Heart left ventricle (tissue), 16 donors: ENCODE results near the gene KLHL35. TPM values are rescaled to one million over a fixed set of nuclear protein-coding genes. Genes with fewer than 3 reads are reported as not detected.
A peak's percentile ranks its signal among the peaks of the same experiment; 100 is the strongest.
"Not testable (repeated sequence)": the region's sequence is repeated elsewhere in the genome, so short reads cannot be mapped to it uniquely, and the experiment has no call there.

Experiments
- ATAC-seq, 4 donors: fragments of 200-7000 bp; cut with Tn5 transposase; one replicate each; pipeline ENCODE4 v1.9.1; 2020 to 2022; ENCODE audit warnings: moderate library complexity in 4 of 4, mild to moderate bottlenecking in 3 of 4, moderate number of reproducible peaks in 1 of 4
- DNase-seq, 5 donors: peaks; one replicate each; pipeline ENCODE4 v3.0.0-alpha.2; 2020
- H3K27ac ChIP-seq, 12 donors: fragments of 200-600 bp; sonication (generic) in 4 of 12; one replicate each; pipeline versions ENCODE4 v1.5.0 to v1.8.0; 2016 to 2022; ENCODE audit warnings: mild to moderate bottlenecking in 2 of 12
- H3K27me3 ChIP-seq, 9 donors: fragments of 200-600 bp; sonication (generic) in 2 of 9; one replicate each; pipeline versions ENCODE4 v1.5.1 to v1.8.0; 2016 to 2022; ENCODE audit warnings: mild to moderate bottlenecking in 3 of 9
- H3K36me3 ChIP-seq, 9 donors: fragments of 200-600 bp; sonication (generic) in 2 of 9; one replicate each; pipeline versions ENCODE4 v1.5.0 to v1.8.0; 2018 to 2022; ENCODE audit warnings: mild to moderate bottlenecking in 2 of 9
- H3K4me1 ChIP-seq, 12 donors: fragments of 200-600 bp; sonication (generic) in 4 of 12; one replicate each; pipeline versions ENCODE4 v1.5.0 to v1.8.0; 2016 to 2022; ENCODE audit warnings: mild to moderate bottlenecking in 3 of 12
- H3K4me3 ChIP-seq, 12 donors: fragments of 200-600 bp; sonication (generic) in 4 of 12; one replicate each; pipeline versions ENCODE4 v1.5.0 to v1.8.0; 2017 to 2022; ENCODE audit warnings: mild to moderate bottlenecking in 9 of 12, moderate library complexity in 4 of 12
- H3K9me3 ChIP-seq, 12 donors: fragments of 200-600 bp; sonication (generic) in 4 of 12; one replicate each; pipeline versions ENCODE4 v1.5.0 to v1.8.0; 2016 to 2022; ENCODE audit warnings: mild to moderate bottlenecking in 1 of 12
- POLR2A ChIP-seq, 2 donors: fragments of 450-650 bp; IDR thresholded peaks; one replicate each; pipeline ENCODE4 v1.6.1; 2017; ENCODE audit warnings: antibody characterized with exemption in 2 of 2, mild to moderate bottlenecking in 2 of 2, moderate library complexity in 2 of 2
- WGBS, 4 donors: extraction: QIAGEN DNeasy Blood & Tissue Kit in 2 of 4; methylation state at CpG; one replicate each; pipeline versions ENCODE4 v1.1.5 to v1.1.7; 2013 to 2018; 5-methylcytosine and 5-hydroxymethylcytosine counted together
- intact Hi-C, 10 donors: fragments of 100-400 bp; cut with DNase I; formaldehyde crosslinking; loops; one replicate each; pipeline versions ENCODE4 v1.11.1 to v1.14.2; 2022
- polyA plus RNA-seq, 2 donors: library from polyadenylated mRNA; stranded (reverse); fragments of 200-250 nt; gene quantifications; one replicate each; pipeline ENCODE4 v1.2.3, GENCODE V29; 2013
- total RNA-seq, 9 donors: library from RNA; depleted of rRNA in 2 of 9; stranded (reverse); fragments of >200 nt in 2 of 9; fragmentation: NEBNext Ultra II Directional in 3 of 9; extraction: Animal tissue kit (Norgen Biotek cat#: 25700) in 3 of 9; gene quantifications; one replicate each; pipeline versions ENCODE4 v1.1.0 to v1.2.4, GENCODE V29; 2016 to 2023
- TF ChIP-seq, protein P1 (sequence below), 12 donors: fragments of 200-600 bp; sonication (generic) in 4 of 12; IDR thresholded peaks; one replicate each; pipeline versions ENCODE4 v1.5.0 to v1.8.0; 2018 to 2022; ENCODE audit warnings: antibody characterized with exemption in 12 of 12, mild to moderate bottlenecking in 5 of 12
- donor health status: ischemic (EF 13 %, LVEDD 7.1; RV severe dilation, severe dysfunction).
- donor health status: healthy with polysubstance abuse.
- donor health status: DM: no; HTN: yes; CAD: no.
- donor health status: DM: no; HTN: no; CAD: no.
- donor health status: ischemic (EF 25% LVEDD 6.9; RV normal size, moderate dysfunction).
- donor health status: ischemic (EF 25% LVEDD 5.7; RV mildly dilated, moderate dysfunction).
- donor health status: healthy.
- donor health status: DM: yes; HTN: yes; CAD: no.
- donor health status: ischemic (EF 35%, LVEDD 5.7; RV mildly dilated, moderate dysfunction).
- donor health status: nonischemic (EF 11% LVEDD 7.7; RV severe dilation, severe dysfunction).
- donor health status: DM: yes; HTN: yes; CAD: no.
- donor health status: PGD.
- donor health status: ischemic (EF 29% LVEDD 5.4; RV normal size, mild dysfunction).
- donor health status: nonischemic (EF 23%, LVEDD 6.1; RV moderate dilation, normal function).

The KLHL35 gene
- total and polyA plus RNA-seq, 11 donors: 0.11 to 1.1 (median 0.45) TPM; not detected in 1

DNA sequence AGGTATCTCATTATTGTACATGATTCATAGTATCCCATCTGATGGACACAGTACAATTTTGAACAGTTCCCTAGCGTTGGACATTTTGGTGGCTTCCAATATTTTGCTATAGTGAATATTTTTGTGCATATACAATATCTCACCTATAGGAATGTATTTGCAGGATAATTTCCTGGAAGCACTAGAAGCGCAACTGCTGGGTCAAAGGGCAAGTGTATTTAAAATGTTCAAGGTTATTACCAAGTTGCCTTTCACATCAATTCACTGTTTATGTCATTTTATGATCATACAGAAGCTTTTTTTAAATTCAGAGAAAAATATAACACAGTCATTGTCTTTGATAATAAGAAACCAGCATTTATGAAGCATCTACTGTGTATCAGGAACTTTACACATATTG is 52.8 kb downstream of the KLHL35 start:
- no peaks in the 10 kb centered on the region for H3K9me3 ChIP-seq
- TF ChIP-seq, protein P1, sequence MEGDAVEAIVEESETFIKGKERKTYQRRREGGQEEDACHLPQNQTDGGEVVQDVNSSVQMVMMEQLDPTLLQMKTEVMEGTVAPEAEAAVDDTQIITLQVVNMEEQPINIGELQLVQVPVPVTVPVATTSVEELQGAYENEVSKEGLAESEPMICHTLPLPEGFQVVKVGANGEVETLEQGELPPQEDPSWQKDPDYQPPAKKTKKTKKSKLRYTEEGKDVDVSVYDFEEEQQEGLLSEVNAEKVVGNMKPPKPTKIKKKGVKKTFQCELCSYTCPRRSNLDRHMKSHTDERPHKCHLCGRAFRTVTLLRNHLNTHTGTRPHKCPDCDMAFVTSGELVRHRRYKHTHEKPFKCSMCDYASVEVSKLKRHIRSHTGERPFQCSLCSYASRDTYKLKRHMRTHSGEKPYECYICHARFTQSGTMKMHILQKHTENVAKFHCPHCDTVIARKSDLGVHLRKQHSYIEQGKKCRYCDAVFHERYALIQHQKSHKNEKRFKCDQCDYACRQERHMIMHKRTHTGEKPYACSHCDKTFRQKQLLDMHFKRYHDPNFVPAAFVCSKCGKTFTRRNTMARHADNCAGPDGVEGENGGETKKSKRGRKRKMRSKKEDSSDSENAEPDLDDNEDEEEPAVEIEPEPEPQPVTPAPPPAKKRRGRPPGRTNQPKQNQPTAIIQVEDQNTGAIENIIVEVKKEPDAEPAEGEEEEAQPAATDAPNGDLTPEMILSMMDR (IDR thresholded peaks at IDR 0.05): no peak
- no peak for TF ChIP-seq POLR2A (IDR thresholded peaks at IDR 0.05)
- no peak overlapping the region for H3K4me3 ChIP-seq
- DNase-seq (no peak), ATAC-seq (no peak)
- H3K27me3 ChIP-seq: peaks cover 0 to 2% (median 0%) of the 10 kb centered on the region in 9 donors
- H3K27ac ChIP-seq: peak overlapping the region in 1 of 12 donors; percentile 29
- intact Hi-C loops: loop anchor here in 2 of 10 donors (1.0 to 5.0 kb wide), 2 partner anchors 52 to 53 kb away; no protein-coding TSS in a partner anchor
- 90 to 98% (median 94%) methylated on average over 2 of the region's 2 CpGs for WGBS, 4 donors
- H3K4me1 ChIP-seq: peaks cover 0 to 29% (median 2%) of the 10 kb centered on the region in 12 donors
- no peaks in the 10 kb centered on the region for H3K36me3 ChIP-seq

DNA sequence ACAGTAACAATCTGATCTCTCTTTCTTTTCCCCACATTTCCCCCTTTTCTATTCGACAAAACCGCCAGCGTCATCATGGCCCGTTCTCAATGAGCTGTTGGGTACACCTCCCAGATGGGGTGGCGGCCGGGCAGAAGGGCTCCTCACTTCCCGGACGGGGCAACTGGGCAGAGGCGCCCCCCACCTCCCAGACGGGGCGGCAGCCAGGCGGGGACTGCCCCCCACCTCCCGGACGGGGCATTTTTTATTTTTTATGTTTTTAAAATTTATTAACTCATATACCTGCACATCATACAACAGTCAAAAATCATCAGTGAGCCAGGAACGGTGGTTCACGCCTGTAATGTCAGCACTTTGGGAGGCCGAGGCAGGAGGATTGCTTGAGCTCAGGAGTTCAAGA is 54.2 kb downstream of the KLHL35 start:
- H3K27me3 ChIP-seq, H3K9me3 ChIP-seq, ATAC-seq, DNase-seq, H3K4me3 ChIP-seq, H3K36me3 ChIP-seq, intact Hi-C loops, H3K27ac ChIP-seq: not testable (repeated sequence)
- 90 to 97% (median 94%) methylated on average over 17 of the region's 17 CpGs for whole genome bisulfite sequencing, 4 donors
- peaks cover 0 to 18% (median 0%) of the 10 kb centered on the region in 12 donors for H3K4me1 ChIP-seq

DNA sequence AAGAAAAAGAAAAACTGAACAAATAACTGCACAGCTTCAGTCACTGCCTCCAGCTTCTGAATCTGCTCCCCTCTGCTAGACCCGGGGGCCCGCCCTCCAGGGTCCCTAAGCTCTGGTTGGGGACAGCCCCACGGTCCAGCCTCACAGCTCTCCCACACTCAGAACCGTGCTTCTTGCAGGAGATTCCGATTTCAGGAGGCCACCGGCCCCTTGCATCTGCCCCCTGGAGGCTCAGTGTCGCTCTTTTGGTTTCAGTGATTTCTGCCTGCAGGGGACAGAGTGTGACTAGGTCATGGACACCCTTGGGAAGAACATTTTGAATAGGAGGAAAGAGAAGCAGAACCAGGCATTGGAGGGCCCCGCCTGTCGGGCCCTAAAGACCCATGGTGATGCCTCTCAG is 56.8 kb downstream of the KLHL35 start:
- no peak for DNase-seq
- Histone ChIP-seq H3K4me3 (no peak overlapping the region), H3K27ac (no peak overlapping the region), H3K9me3 (no peaks in the 10 kb centered on the region), H3K27me3 (no peaks in the 10 kb centered on the region), H3K36me3 (no peaks in the 10 kb centered on the region), H3K4me1 (peaks cover 0 to 18% (median 0%) of the 10 kb centered on the region in 12 donors)
- no peak for ATAC-seq
- no peak for TF ChIP-seq POLR2A (IDR thresholded peaks at IDR 0.05)
- TF ChIP-seq, protein P1 (IDR thresholded peaks at IDR 0.05): no peak
- intact Hi-C loops: no loop called here
- WGBS, 4 donors: 76 to 84% (median 79%) methylated on average over 9 of the region's 9 CpGs

DNA sequence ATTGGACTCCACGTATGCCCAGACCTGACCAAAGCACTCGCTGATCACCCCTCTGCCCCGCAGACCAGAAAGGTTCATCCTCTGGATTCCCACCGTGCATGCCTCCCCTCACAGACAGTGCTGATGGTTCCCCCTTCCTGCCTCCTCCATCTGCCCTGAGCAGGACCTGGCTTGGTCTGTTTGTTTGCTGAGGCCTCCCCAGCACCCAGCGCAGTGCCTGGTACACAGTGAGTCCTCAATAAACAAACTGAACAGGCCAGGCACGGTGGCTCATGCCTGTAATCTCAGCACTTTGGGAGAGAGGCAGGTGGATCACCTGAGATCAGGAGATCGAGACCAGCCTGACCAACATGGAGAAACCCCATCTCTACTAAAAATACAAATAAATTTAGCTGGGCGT is 57.4 kb downstream of the KLHL35 start:
- intact Hi-C loops: no loop called here
- 91 to 96% (median 92%) methylated on average over 8 of the region's 8 CpGs for WGBS, 4 donors
- Histone ChIP-seq H3K27ac (no peak overlapping the region), H3K36me3 (no peaks in the 10 kb centered on the region), H3K27me3 (no peaks in the 10 kb centered on the region), H3K4me3 (no peak overlapping the region), H3K9me3 (no peaks in the 10 kb centered on the region), H3K4me1 (peaks cover 0 to 13% (median 0%) of the 10 kb centered on the region in 12 donors)
- DNase-seq (no peak), ATAC-seq (no peak)
- TF ChIP-seq, protein P1 (IDR thresholded peaks at IDR 0.05): no peak
- TF ChIP-seq POLR2A (IDR thresholded peaks at IDR 0.05): no peak

DNA sequence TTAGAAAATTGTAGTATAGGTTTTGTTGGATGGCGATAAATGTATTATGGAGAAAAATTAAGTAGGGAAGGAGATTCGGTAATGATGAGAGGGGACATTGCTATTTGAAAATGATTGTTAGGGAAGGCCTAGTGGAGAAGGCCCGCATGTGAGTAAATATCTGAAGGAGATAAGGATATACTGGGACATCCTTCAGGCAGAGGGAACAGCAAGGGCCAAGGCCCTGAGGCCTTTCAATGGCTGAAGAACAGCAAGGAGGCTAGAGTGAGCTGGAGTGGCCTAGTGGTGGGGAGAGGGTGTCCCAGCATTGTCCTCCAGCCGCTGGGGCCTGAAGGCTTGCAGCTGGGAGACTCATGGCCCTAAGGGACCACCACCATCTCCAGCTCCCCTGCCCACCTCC is 58.4 kb downstream of the KLHL35 start:
- intact Hi-C loops: no loop called here
- H3K27me3 ChIP-seq: no peaks in the 10 kb centered on the region
- peaks cover 0 to 19% (median 0%) of the 10 kb centered on the region in 12 donors for H3K4me1 ChIP-seq
- ATAC-seq (no peak), DNase-seq (no peak)
- H3K36me3 ChIP-seq: no peaks in the 10 kb centered on the region
- no peak for TF ChIP-seq POLR2A (IDR thresholded peaks at IDR 0.05)
- TF ChIP-seq, protein P1 (IDR thresholded peaks at IDR 0.05): no peak
- 85 to 95% (median 92%) methylated on average over 4 of the region's 4 CpGs for WGBS, 4 donors
- H3K4me3 ChIP-seq: no peak overlapping the region
- no peak overlapping the region for H3K27ac ChIP-seq
- H3K9me3 ChIP-seq: peaks cover 0 to 2% (median 0%) of the 10 kb centered on the region in 12 donors
